GM18508 (cell line): ENCODE data around the gene EPHA8.

Source experiments
- ATAC-seq: cut with Tn5 transposase; IDR thresholded peaks from one replicate; pipeline ENCODE4 v1.9.1; 2021; ENCODE audit warnings: moderate number of reproducible peaks; ENCODE audit not compliant: insufficient read depth, unreplicated experiment

EPHA8 gene

GRCh38 chr1:22535399-22535798 is 27.9 kb upstream of the EPHA8 start:
- no peak for ATAC-seq

GRCh38 chr1:22536506-22536905 is 26.8 kb upstream of the EPHA8 start:
- ATAC-seq, result no peak

DNA sequence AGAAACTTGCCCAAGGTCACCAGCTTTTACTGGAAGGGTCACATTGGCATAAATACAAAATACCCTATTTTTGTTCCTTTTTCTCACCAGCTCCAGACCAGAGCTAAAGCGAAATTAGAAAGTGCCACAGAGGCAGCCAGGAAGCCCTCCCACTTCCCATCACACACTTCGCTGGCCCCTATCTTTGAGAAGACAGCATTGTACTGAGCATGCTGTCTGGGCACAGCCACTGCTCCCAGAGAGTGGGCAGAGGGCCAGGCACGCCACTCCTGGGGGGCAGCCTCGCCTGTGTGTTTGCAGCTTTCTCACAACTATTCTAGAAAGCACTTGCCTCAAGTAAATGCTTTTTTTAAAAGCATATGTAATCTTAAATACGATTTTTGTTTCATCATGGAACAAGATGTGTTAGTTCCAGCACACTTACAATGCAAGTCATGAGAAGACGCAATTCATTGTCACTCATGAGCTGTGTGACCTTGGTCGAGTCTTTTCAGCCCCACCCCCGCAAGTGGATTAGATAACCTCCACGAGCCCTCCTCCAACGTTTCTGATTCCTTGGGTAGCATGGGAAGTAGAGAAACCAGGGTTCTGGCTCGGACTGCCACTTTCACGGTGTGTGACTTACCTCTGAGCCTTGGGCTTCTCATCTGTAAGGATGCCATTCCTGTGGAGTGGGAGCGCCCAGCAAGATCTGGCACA is 25.7 kb upstream of the EPHA8 start:
- no peak for ATAC-seq

- ATAC-seq, result no peak
Measured at GRCh38 chr1:22539510-22540118, 23.7 kb upstream of the EPHA8 start.

GRCh38 chr1:22540337-22540736 is 23.0 kb upstream of the EPHA8 start:
- ATAC-seq, result no peak

DNA sequence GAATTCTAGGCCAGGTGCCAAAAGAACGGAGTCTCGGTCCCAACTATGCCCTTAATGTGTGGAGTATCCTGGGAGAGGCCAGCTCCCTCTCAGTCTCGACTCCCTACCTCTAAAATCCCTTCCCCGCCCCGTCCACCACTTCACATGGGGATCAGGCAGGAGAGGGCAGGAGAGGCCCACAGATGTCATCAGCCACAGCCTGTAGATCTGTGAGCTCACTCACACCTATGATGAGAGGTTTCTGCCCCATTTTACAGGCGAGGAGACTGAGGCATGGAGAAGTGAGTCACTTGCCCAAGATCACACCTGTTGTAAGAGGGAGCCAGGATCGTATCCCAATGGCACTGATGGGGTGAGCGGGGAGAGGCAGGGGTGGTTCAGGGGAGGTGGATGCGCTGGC is 20.4 kb upstream of the EPHA8 start:
- no peak for ATAC-seq

GRCh38 chr1:22543679-22544078 is 19.6 kb upstream of the EPHA8 start:
- ATAC-seq, result no peak

DNA sequence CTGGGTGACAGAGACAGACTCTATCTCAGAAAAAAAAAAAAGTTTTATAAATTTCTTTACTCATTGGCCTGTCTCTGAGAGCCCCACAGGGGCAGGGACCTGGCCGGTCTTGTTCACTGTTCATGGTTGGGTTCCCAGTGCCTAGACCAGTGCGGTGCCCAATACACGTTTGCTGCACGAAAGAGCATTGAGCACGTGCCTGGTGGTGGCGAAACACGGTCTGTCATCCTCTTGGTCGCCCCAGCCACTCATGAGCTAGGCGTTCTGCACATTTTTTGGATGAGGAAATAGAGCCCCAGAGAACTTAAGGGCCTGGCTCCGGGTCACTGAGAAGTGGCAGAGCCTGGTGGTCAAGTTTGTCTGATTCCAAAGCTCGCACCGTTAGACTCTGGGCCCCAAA is 18.7 kb upstream of the EPHA8 start:
- ATAC-seq, result no peak

DNA sequence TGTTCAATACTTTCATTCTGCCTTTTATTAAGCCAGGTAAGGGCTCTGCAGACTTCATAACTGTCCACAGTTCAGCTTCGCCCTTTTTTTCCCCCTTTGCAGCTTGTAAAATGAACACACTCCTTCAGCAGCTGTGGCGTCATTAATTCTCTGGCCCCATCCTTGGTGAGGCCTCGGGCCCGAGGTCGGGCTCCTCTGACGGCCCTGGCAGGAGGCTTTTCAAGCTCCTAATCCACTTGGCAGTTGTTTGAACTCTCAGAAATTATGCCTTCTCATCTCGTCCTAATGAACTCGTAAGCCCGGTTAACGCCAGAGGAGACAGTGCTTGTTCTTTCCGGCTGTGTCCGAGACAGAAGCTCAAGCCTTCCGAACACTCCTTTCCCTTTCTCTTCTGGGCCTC is 18.1 kb upstream of the EPHA8 start:
- no peak for ATAC-seq

- no peak for ATAC-seq
Measured at GRCh38 chr1:22547186-22547817, 16.0 kb upstream of the EPHA8 start.

- no peak for ATAC-seq
Measured at GRCh38 chr1:22547818-22548462, 15.3 kb upstream of the EPHA8 start.

DNA sequence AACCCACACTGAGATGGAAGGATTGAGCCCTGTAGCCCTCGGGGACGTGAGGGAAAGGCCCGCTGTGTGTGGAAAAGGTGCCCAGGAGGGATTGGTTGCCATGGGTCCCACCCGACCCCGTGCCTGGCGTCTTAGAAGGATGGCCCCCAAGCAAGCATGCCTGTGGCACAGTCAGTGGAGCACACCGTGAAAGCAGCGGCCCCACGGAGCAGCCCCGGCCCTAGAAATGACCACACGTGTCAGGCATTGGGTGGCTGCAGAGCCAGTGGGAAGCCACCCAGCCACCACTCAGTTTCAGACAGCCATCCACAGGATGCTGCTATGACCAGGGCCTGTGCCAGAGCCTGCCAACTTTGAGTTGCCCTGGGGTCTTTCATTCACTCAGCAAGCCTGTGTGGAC is 13.3 kb upstream of the EPHA8 start:
- no peak for ATAC-seq

DNA sequence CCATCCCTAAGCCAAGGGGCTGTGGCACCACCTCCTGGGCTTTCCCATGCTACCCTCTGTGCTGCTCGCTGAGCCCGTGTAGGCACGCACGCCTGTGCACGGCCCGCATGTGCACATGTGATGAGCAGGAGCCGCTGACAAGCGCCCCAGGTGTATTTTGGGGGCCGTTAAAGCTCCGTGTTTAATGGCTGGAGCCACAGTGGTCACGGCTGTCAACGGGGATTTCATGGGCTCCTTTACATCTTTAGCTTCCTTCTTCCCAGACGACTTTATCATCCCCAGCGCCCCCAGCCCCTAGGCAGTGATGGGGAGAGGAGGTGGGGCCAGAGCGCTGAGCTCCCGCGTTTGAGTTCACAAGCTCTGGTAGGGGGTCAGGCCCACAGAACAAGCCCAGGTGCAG is 11.7 kb upstream of the EPHA8 start:
- no peak for ATAC-seq

GRCh38 chr1:22552021-22552420 is 11.3 kb upstream of the EPHA8 start:
- ATAC-seq, result no peak

- no peak for ATAC-seq
Measured at GRCh38 chr1:22553104-22553880, 10.0 kb upstream of the EPHA8 start.

- ATAC-seq, result no peak
Measured at GRCh38 chr1:22553991-22554522, 9.2 kb upstream of the EPHA8 start.

DNA sequence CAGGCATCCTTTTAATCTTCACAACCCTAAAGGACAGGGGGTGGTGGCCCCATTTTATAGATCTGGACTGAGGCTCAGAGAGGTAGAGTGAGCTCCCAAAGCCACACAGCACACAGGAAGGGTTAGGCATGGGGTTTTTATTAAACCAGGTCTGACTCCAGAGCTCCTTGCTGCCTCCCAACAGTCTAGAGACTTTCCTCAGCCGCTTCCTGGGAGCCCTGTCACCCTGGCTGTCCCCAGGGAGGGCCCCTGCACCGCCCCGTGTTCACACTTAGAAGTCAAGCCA is 8.0 kb upstream of the EPHA8 start:
- no peak for ATAC-seq

DNA sequence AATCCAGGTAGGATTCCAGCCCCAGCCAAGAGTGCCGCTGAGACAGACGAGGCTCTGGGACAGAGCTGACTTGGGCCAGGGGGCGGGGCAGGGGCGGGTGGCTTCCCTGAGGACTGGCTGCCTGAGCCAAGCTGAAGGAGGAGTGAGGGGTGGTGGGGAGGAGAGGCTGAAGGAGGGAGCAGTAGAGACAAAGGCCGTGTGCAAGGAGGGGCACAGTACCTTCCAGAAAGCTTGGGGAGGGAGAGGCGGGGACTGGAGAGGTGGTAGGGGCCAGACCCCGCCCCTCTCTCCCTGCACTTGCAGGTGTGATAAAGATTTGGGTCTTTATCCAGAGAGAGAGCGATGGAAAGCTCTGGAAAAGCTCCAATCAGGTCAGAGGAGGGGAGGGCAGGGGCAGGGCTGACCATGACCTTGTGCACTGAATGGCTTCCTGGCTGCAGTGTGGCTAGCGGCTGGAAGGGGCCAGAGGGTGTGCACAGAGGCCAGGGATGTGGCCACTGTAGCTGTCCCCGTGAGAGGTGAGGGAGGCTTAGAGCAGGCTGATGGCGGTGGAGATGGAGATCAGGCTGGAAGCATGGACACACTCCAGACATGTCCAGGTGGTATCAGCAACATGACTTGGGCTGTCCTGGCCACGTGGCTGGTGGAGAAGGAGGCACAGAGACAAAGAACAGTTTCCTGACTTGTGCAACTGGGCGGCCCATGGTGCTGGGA is 6.7 kb upstream of the EPHA8 start:
- ATAC-seq, result no peak

- no peak for ATAC-seq
Measured at GRCh38 chr1:22557341-22557950, 5.8 kb upstream of the EPHA8 start.
